ENCODE measurements around the gene IL37. TPM values are rescaled to one million over a fixed set of nuclear protein-coding genes. Genes with fewer than 3 reads are reported as not detected.

The IL37 gene
- polyA plus RNA-seq, 2 of the 4 experiments (the other 2 are of a cell fraction): not detected

DNA sequence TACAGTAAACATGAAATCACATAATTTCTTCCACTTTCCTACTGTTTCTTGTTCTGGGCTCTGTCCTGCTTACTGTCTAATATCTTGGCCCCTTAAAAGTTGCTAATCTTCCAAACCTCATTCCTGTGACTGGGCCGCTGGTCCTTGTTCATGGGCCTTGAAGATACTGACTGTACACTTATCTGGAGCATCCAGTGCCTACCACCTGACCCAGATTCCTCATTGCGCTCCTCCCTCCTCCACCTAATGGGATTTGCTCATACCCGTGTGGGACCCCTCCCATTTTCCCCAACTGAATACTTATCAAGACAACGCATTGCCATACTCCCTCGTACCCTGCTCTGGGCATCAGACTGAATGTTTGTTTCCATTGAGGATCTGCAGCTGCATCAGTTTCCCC lies 6.1 kb upstream of the IL37 start (continued):
- TF ChIP-seq ESRRA (IDR thresholded peaks at IDR 0.05; ENCODE audit: borderline replicate concordance, low read length) (no peak), EHMT2 (IDR thresholded peaks at IDR 0.05; ENCODE audit: low read depth) (no peak), KDM1A (IDR thresholded peaks at IDR 0.05; ENCODE audit: low read depth) (no peak), SMC3 (IDR thresholded peaks at IDR 0.05) (no peak), HEYL (CRISPR knock-in tag; IDR thresholded peaks at IDR 0.05) (no peak)
- TF ChIP-seq, protein P1, sequence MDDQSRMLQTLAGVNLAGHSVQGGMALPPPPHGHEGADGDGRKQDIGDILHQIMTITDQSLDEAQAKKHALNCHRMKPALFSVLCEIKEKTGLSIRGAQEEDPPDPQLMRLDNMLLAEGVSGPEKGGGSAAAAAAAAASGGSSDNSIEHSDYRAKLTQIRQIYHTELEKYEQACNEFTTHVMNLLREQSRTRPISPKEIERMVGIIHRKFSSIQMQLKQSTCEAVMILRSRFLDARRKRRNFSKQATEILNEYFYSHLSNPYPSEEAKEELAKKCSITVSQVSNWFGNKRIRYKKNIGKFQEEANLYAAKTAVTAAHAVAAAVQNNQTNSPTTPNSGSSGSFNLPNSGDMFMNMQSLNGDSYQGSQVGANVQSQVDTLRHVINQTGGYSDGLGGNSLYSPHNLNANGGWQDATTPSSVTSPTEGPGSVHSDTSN (IDR thresholded peaks at IDR 0.05): no peak

DNA sequence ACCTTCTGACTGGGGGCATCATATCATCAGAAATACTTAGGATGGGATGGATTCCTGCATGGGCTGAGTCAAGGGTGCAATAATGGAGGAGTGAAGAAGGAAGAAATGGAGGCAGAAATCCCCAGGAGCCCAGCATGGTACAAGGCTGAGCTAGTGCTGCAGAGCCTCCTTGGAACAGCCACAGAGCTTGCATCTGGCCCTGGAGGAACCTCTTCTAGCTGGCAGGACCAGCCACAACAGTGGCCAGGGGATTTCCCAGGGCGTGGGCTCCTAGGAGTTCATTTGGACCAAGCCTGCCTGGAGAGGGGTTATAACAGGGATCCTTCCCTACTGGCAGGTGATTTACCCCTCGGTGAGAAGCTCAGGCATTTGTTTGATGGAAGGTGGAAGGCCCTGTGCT lies 4.7 kb upstream of the IL37 start:
- no peak for ATAC-seq
- Histone ChIP-seq H3K4me2 (no peak overlapping the region), H3K4me1 (no peaks in the 10 kb centered on the region), H3K27ac (no peak overlapping the region), H3K9me3 (no peaks in the 10 kb centered on the region), H3K4me3 (no peak overlapping the region)
- ChIA-PET CTCF (interaction anchor here (1.1 to 3.0 kb wide), 3 partner anchors 21 to 54 kb away, joined by 3 to 13 read pairs (median 6); no protein-coding TSS in a partner anchor), POLR2A (no interaction called here)
- 32% methylated on average over 2 of the region's 2 CpGs for WGBS (ENCODE audit: missing lambda C conversion rate)
- no peak for FAIRE-seq
- DNase-seq (ENCODE audit: low read depth in 1 of 2, low spot score in 1 of 2): no peak
- no peak for TF ChIP-seq RNF2 (IDR thresholded peaks at IDR 0.05; ENCODE audit: borderline replicate concordance, low read depth)

DNA sequence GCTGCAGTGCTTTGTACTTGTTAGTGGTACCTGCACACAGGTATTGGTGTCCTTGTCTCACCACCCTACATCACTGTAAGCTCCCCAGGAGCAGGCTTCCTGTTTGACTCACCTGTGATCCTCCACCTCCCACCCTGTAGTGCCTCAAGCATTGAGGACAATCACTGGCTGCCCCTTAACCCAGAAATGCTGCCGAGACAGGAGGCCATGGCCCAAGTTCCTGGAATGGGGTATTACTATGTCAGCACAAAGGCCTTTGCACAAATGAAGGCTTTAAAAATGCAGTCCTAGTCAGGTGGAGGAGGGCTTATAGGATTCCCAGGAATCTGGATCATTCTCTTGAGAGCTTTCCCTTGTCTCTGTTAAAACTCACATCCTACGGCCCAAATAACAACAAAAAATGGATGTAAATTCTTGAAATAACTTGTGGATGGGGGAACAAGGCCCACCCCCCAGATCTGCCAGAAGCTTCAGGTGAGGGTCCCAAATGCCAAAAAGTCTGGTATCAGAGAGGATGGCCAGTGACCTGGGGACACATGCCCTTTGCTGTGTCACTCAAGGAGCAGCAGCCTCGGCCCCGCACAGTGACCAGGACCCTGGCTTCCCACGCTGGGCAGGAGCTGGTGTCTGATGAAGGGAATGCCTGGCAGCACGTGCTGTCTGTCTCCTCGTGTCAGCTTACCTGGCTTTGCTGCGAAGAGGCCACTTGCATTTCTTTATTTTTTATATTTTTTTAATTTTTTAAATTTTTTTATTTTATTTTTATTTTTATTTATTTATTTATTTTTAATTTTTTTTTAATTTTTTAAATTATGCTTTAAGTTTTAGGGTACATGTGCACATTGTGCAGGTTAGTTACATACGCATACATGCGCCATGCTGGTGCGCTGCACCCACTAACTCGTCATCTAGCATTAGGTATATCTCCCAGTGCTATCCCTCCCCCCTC lies 3.7 kb upstream of the IL37 start:
- H3K9me3 ChIP-seq: no peaks in the 10 kb centered on the region
- TF ChIP-seq TP53 (CRISPR knock-in tag; IDR thresholded peaks at IDR 0.05) (no peak), POLR2A (IDR thresholded peaks at IDR 0.05; ENCODE audit: low read length) (no peak), FOSB (CRISPR knock-in tag; IDR thresholded peaks at IDR 0.05) (no peak), SMC3 (IDR thresholded peaks at IDR 0.05) (no peak), RNF2 (IDR thresholded peaks at IDR 0.05; ENCODE audit: borderline replicate concordance, low read depth) (no peak), CHD4 (IDR thresholded peaks at IDR 0.05; ENCODE audit: borderline replicate concordance) (no peak), HOXB13 (CRISPR knock-in tag; IDR thresholded peaks at IDR 0.05; ENCODE audit: low read depth) (no peak), POLR2AphosphoS2 (conservative IDR thresholded peaks at IDR 0.05; ENCODE audit: low read length) (no peak), MYC (IDR thresholded peaks at IDR 0.05; ENCODE audit: borderline replicate concordance, low read length) (no peak), MAZ (IDR thresholded peaks at IDR 0.05; ENCODE audit: borderline replicate concordance, low read depth, low read length) (no peak), HOXA7 (CRISPR knock-in tag; IDR thresholded peaks at IDR 0.05) (no peak), CBX2 (IDR thresholded peaks at IDR 0.05; ENCODE audit: borderline replicate concordance, low read depth) (no peak), CEBPB (IDR thresholded peaks at IDR 0.05) (no peak), FOXS1 (CRISPR knock-in tag; IDR thresholded peaks at IDR 0.05) (no peak), ZFP36 (IDR thresholded peaks at IDR 0.05; ENCODE audit: borderline replicate concordance, partially characterized antibody) (no peak)
- TF ChIP-seq, protein P2, sequence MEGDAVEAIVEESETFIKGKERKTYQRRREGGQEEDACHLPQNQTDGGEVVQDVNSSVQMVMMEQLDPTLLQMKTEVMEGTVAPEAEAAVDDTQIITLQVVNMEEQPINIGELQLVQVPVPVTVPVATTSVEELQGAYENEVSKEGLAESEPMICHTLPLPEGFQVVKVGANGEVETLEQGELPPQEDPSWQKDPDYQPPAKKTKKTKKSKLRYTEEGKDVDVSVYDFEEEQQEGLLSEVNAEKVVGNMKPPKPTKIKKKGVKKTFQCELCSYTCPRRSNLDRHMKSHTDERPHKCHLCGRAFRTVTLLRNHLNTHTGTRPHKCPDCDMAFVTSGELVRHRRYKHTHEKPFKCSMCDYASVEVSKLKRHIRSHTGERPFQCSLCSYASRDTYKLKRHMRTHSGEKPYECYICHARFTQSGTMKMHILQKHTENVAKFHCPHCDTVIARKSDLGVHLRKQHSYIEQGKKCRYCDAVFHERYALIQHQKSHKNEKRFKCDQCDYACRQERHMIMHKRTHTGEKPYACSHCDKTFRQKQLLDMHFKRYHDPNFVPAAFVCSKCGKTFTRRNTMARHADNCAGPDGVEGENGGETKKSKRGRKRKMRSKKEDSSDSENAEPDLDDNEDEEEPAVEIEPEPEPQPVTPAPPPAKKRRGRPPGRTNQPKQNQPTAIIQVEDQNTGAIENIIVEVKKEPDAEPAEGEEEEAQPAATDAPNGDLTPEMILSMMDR (IDR thresholded peaks at IDR 0.05): no peak
- TF ChIP-seq, protein P3, sequence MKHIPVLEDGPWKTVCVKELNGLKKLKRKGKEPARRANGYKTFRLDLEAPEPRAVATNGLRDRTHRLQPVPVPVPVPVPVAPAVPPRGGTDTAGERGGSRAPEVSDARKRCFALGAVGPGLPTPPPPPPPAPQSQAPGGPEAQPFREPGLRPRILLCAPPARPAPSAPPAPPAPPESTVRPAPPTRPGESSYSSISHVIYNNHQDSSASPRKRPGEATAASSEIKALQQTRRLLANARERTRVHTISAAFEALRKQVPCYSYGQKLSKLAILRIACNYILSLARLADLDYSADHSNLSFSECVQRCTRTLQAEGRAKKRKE (CRISPR knock-in tag; IDR thresholded peaks at IDR 0.05; ENCODE audit: low read depth): no peak
- TF ChIP-seq, protein P4, sequence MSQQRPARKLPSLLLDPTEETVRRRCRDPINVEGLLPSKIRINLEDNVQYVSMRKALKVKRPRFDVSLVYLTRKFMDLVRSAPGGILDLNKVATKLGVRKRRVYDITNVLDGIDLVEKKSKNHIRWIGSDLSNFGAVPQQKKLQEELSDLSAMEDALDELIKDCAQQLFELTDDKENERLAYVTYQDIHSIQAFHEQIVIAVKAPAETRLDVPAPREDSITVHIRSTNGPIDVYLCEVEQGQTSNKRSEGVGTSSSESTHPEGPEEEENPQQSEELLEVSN (IDR thresholded peaks at IDR 0.05; ENCODE audit: borderline replicate concordance, low read depth): no peak
- ChIA-PET CTCF (interaction anchor here (1.1 to 3.0 kb wide), 3 partner anchors 22 to 53 kb away, joined by 3 to 13 read pairs (median 6); no protein-coding TSS in a partner anchor), POLR2A (no interaction called here)
- no peak overlapping the region for H3K4me3 ChIP-seq
- DNase-seq (ENCODE audit: low read depth in 1 of 2, low spot score in 1 of 2) (no peak), ATAC-seq (no peak), FAIRE-seq (no peak)
- 81% methylated on average over 12 of the region's 12 CpGs for WGBS (ENCODE audit: missing lambda C conversion rate)
- H3K4me1 ChIP-seq: no peaks in the 10 kb centered on the region
- no peak overlapping the region for H3K27ac ChIP-seq
- H3K4me2 ChIP-seq: no peak overlapping the region
